OCI-LY7 (cell line): ENCODE data around the gene KYNU. TPM values are rescaled to one million over a fixed set of nuclear protein-coding genes. Genes with fewer than 3 reads are reported as not detected.

ENCODE experiments used
- BruUV-seq: library from RNA; stranded (reverse); fragments of 400-500 nt; replicated peaks from 2 replicates; lab custom pipeline; 2021; lab: Mats Ljungman, UMichigan
- CTCF ChIA-PET: fragments of 300-600 bp; sonication (Branson Sonifier 250); formaldehyde crosslinking; loops from one replicate; lab custom pipeline; 2022; ENCODE audit warnings: antibody characterized with exemption; ENCODE audit not compliant: unreplicated experiment; lab: Charles Lee
- POLR2A ChIA-PET: fragments of 300-600 bp; sonication (Branson Sonifier 250); formaldehyde crosslinking; loops from one replicate; lab custom pipeline; 2022; ENCODE audit warnings: antibody characterized with exemption; lab: Charles Lee
- DNase-seq: peaks from one replicate; pipeline ENCODE4 v3.0.0-alpha.2; 2015; ENCODE audit warnings: low spot score
- H2AFZ ChIP-seq: fragments of 200-600 bp; sonication (generic), shearing (Covaris generic); 2 replicates; pipeline ENCODE4 v1.6.1; 2014; ENCODE audit warnings: mild to moderate bottlenecking, antibody characterized with exemption, low read length, moderate library complexity
- H3K27ac ChIP-seq: fragments of 200-600 bp; sonication (generic); 2 replicates; pipeline ENCODE4 v1.5.1; 2014; ENCODE audit warnings: mixed run types, low read depth, mild to moderate bottlenecking, moderate library complexity, low read length, inconsistent platforms; ENCODE audit not compliant: poor library complexity, severe bottlenecking
- H3K36me3 ChIP-seq: fragments of 200-600 bp; sonication (generic); 2 replicates; pipeline ENCODE4 v1.6.1; 2014; ENCODE audit warnings: mild to moderate bottlenecking, antibody characterized with exemption, low read length, moderate library complexity, mixed read lengths; ENCODE audit not compliant: insufficient read depth
- H3K4me1 ChIP-seq: fragments of 200-600 bp; sonication (generic); 2 replicates; pipeline ENCODE4 v1.5.1; 2014; ENCODE audit warnings: mild to moderate bottlenecking, low read length; ENCODE audit not compliant: insufficient read depth, poor library complexity, severe bottlenecking
- H3K4me2 ChIP-seq: fragments of 200-600 bp; sonication (generic); 2 replicates; pipeline ENCODE4 v1.6.1; 2014; ENCODE audit warnings: mild to moderate bottlenecking, low read length
- H3K4me3 ChIP-seq: fragments of 200-600 bp; sonication (generic); 2 replicates; pipeline ENCODE4 v1.5.1; 2014; ENCODE audit warnings: mild to moderate bottlenecking, low read depth, low read length; ENCODE audit not compliant: poor library complexity, severe bottlenecking
- H3K79me2 ChIP-seq: fragments of 200-600 bp; sonication (generic); 2 replicates; pipeline ENCODE4 v1.6.1; 2016; ENCODE audit warnings: low read depth, mild to moderate bottlenecking, low read length, moderate library complexity, mixed read lengths; ENCODE audit not compliant: insufficient read depth
- H3K9me2 ChIP-seq: fragments of 200-600 bp; sonication (generic); 2 replicates; pipeline ENCODE4 v1.6.1; 2016; ENCODE audit warnings: mild to moderate bottlenecking, low read length, mixed read lengths; ENCODE audit not compliant: insufficient read depth
- H3K9me3 ChIP-seq: fragments of 200-600 bp; sonication (generic); 2 replicates; pipeline ENCODE4 v1.6.1; 2014; ENCODE audit warnings: mild to moderate bottlenecking, mixed run types, low read length, mixed read lengths
- H4K20me1 ChIP-seq: fragments of 200-600 bp; sonication (generic); 2 replicates; pipeline ENCODE4 v1.6.1; 2014; ENCODE audit warnings: mild to moderate bottlenecking, antibody characterized with exemption, low read length, moderate library complexity, mixed read lengths; ENCODE audit not compliant: insufficient read depth
- EZH2phosphoT487 ChIP-seq: fragments of 200-600 bp; sonication (generic); IDR thresholded peaks from 2 replicates; pipeline ENCODE4 v1.6.1; 2018; ENCODE audit warnings: low read depth, borderline replicate concordance, mild to moderate bottlenecking, mixed run types, antibody characterized with exemption, low read length, moderate library complexity, mixed read lengths
- intact Hi-C: fragments of 100-400 bp; cut with micrococcal nuclease; formaldehyde crosslinking; loops from one replicate; pipeline ENCODE4 v1.10.0; 2022; ENCODE audit not compliant: unreplicated experiment
- total RNA-seq, 2 experiments: library from RNA; depleted of rRNA in 1 of 2; stranded (reverse); fragments of >200 nt in 1 of 2; shearing (Covaris generic) in 1 of 2; gene quantifications; 2 replicates each; pipeline ENCODE4 v1.2.3, GENCODE V29; 2014 to 2022
- TF ChIP-seq, protein P1 (sequence below): fragments of 200-600 bp; sonication (generic); conservative IDR thresholded peaks from 2 replicates; pipeline ENCODE4 v1.5.1; 2014; ENCODE audit warnings: mild to moderate bottlenecking, antibody characterized with exemption, low read length, moderate library complexity, mixed read lengths

The KYNU gene
- total RNA-seq, 2 experiments from 2014 or later = 0.27 TPM; not detected in 1

- no peak for TF ChIP-seq EZH2phosphoT487
- TF ChIP-seq, protein P1, sequence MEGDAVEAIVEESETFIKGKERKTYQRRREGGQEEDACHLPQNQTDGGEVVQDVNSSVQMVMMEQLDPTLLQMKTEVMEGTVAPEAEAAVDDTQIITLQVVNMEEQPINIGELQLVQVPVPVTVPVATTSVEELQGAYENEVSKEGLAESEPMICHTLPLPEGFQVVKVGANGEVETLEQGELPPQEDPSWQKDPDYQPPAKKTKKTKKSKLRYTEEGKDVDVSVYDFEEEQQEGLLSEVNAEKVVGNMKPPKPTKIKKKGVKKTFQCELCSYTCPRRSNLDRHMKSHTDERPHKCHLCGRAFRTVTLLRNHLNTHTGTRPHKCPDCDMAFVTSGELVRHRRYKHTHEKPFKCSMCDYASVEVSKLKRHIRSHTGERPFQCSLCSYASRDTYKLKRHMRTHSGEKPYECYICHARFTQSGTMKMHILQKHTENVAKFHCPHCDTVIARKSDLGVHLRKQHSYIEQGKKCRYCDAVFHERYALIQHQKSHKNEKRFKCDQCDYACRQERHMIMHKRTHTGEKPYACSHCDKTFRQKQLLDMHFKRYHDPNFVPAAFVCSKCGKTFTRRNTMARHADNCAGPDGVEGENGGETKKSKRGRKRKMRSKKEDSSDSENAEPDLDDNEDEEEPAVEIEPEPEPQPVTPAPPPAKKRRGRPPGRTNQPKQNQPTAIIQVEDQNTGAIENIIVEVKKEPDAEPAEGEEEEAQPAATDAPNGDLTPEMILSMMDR = no peak
- CTCF ChIA-PET = no interaction called here
- intact Hi-C loops = no loop called here
Observed at GRCh38 chr2:142883526-142883925, 6.1 kb downstream of the KYNU start.

DNA sequence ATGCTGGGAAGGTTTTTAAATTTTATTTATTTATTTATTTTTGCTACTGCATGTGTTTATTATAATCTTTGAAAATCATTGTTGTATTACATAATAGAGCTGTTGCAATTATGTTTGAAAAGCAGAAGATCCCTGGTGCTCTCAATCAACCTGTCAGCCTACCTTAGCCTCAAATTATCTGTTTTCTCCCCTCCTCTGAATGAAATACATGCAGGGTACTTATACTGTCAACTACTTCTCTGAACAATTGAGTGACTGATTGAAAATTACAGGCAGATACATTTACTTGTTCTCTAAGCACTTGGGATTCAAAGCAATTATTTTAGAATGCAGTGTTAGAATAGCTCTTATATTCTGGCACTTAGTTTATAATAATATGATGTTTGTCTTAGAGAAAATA lies 8.1 kb downstream of the KYNU start:
- no peak for DNase-seq
- TF ChIP-seq, protein P1 = no peak
- no peak for TF ChIP-seq EZH2phosphoT487
- Histone ChIP-seq H3K4me3 (no peak overlapping the region), H3K9me2 (no peaks in the 10 kb centered on the region), H3K4me1 (no peaks in the 10 kb centered on the region), H2AFZ (no peak overlapping the region), H3K4me2 (no peak overlapping the region), H4K20me1 (no peaks in the 10 kb centered on the region), H3K9me3 (no peaks in the 10 kb centered on the region), H3K27ac (no peak overlapping the region), H3K79me2 (no peaks in the 10 kb centered on the region), H3K36me3 (no peaks in the 10 kb centered on the region)
- no TSS peak for BruUV-seq
- POLR2A ChIA-PET = interaction anchor here (1.4 kb wide), 1 partner anchor 10 kb away, joined by 4 read pairs; no protein-coding TSS in a partner anchor
- CTCF ChIA-PET = no interaction called here
- intact Hi-C loops = no loop called here

More at GRCh38 chr2:142883526-142883925, 6.1 kb downstream of the KYNU start:
- no peaks in the 10 kb centered on the region for H3K9me2 ChIP-seq
- no peaks in the 10 kb centered on the region for H3K79me2 ChIP-seq
- H3K27ac ChIP-seq = no peak overlapping the region
- H2AFZ ChIP-seq = no peak overlapping the region
- no peaks in the 10 kb centered on the region for H3K9me3 ChIP-seq
- POLR2A ChIA-PET = interaction anchor here (0.8 to 1.4 kb wide), 2 partner anchors 11 to 18 kb away, joined by 3 read pairs; no protein-coding TSS in a partner anchor
- H3K4me2 ChIP-seq = no peak overlapping the region
- H3K4me3 ChIP-seq = no peak overlapping the region
- H4K20me1 ChIP-seq = no peaks in the 10 kb centered on the region
- BruUV-seq = no TSS peak
- H3K36me3 ChIP-seq = no peaks in the 10 kb centered on the region
- no peaks in the 10 kb centered on the region for H3K4me1 ChIP-seq
- no peak for DNase-seq

DNA sequence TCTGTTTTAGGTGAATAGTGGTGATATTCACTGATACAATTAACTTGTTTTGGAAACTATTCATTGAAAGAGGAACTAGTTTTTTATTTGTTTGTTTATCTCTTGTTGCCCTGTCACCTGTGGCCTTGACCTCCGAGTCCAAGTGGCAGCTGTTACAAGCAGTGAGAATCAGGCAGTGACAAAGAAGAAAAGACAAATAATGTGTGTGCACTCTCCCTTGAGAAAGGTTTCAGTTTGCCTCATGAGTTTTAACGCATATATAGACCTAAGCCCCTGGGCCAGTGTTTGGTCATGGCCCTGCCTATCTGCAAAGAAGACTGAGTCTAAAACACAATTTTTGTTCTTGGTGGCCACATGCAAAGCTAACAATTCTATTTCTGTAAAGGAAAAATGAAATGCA lies 15.3 kb downstream of the KYNU start:
- no peak overlapping the region for H2AFZ ChIP-seq
- H3K9me2 ChIP-seq = no peaks in the 10 kb centered on the region
- DNase-seq = no peak
- no peak for TF ChIP-seq EZH2phosphoT487
- TF ChIP-seq, protein P1 = no peak
- intact Hi-C loops = no loop called here
- no peaks in the 10 kb centered on the region for H3K79me2 ChIP-seq
- no peaks in the 10 kb centered on the region for H3K4me1 ChIP-seq
- no peaks in the 10 kb centered on the region for H3K9me3 ChIP-seq
- CTCF ChIA-PET = no interaction called here
- no TSS peak for BruUV-seq
- H3K27ac ChIP-seq = no peak overlapping the region
- H3K4me3 ChIP-seq = no peak overlapping the region
- H3K36me3 ChIP-seq = no peaks in the 10 kb centered on the region
- H4K20me1 ChIP-seq = no peaks in the 10 kb centered on the region
- no peak overlapping the region for H3K4me2 ChIP-seq
- POLR2A ChIA-PET = interaction anchor here (0.6 to 1.8 kb wide), 2 partner anchors 14 to 18 kb away, joined by 3 to 4 read pairs; no protein-coding TSS in a partner anchor
